Suppressor macrophage treated with lipopolysaccharide for 1 hour (primary cell): ENCODE measurements around the gene ZYG11B.
"Not testable (repeated sequence)": the region's sequence is repeated elsewhere in the genome, so short reads cannot be mapped to it uniquely, and the experiment has no call there.

Experiments
- DNase-seq, 3 donors: peaks; one replicate each; pipeline ENCODE4 v3.0.0-alpha.2; 2020 to 2022

Gene ZYG11B

GRCh38 chr1:52856026-52856425, 129.8 kb downstream of the ZYG11B start:
- no peak for DNase-seq

- no peak for DNase-seq
Measured at GRCh38 chr1:52857443-52857842, 131.2 kb downstream of the ZYG11B start.

- no peak for DNase-seq
Measured at GRCh38 chr1:52862666-52863458, 136.6 kb downstream of the ZYG11B start.

GRCh38 chr1:52867087-52867863, 141.0 kb downstream of the ZYG11B start:
- DNase-seq = peak in 1 of 3 donors; percentile 22

- DNase-seq = not testable (repeated sequence)
Measured at GRCh38 chr1:52869727-52870126, 143.5 kb downstream of the ZYG11B start.

- no peak for DNase-seq
Measured at GRCh38 chr1:52876843-52877242, 150.6 kb downstream of the ZYG11B start.
